Vagina (tissue), 2 donors: ENCODE results near the gene DUSP15.

Experiments
- POLR2A ChIP-seq, 2 donors: fragments of 450-650 bp; IDR thresholded peaks; one replicate each; pipeline ENCODE4 v1.6.1; 2017; ENCODE audit warnings: antibody characterized with exemption in 2 of 2, mild to moderate bottlenecking in 2 of 2, moderate library complexity in 2 of 2
- POLR2AphosphoS5 ChIP-seq, 2 donors: sonication (generic); formaldehyde crosslinking; IDR thresholded peaks; one replicate each; pipeline ENCODE4 v1.9.0; 2017; ENCODE audit warnings: antibody characterized with exemption in 2 of 2, mild to moderate bottlenecking in 2 of 2, low read depth in 1 of 2; ENCODE audit not compliant: insufficient read depth in 1 of 2
- TF ChIP-seq, protein P1 (sequence below), 3 experiments: fragments of 450-650 bp in 2 of 3; fragments of 200-600 bp in 1 of 3; sonication (generic) in 1 of 3; IDR thresholded peaks; one replicate each; pipeline ENCODE4 v1.5.1; 2017 to 2019; ENCODE audit warnings: antibody characterized with exemption in 3 of 3, mild to moderate bottlenecking in 2 of 3, moderate library complexity in 2 of 3

DNA sequence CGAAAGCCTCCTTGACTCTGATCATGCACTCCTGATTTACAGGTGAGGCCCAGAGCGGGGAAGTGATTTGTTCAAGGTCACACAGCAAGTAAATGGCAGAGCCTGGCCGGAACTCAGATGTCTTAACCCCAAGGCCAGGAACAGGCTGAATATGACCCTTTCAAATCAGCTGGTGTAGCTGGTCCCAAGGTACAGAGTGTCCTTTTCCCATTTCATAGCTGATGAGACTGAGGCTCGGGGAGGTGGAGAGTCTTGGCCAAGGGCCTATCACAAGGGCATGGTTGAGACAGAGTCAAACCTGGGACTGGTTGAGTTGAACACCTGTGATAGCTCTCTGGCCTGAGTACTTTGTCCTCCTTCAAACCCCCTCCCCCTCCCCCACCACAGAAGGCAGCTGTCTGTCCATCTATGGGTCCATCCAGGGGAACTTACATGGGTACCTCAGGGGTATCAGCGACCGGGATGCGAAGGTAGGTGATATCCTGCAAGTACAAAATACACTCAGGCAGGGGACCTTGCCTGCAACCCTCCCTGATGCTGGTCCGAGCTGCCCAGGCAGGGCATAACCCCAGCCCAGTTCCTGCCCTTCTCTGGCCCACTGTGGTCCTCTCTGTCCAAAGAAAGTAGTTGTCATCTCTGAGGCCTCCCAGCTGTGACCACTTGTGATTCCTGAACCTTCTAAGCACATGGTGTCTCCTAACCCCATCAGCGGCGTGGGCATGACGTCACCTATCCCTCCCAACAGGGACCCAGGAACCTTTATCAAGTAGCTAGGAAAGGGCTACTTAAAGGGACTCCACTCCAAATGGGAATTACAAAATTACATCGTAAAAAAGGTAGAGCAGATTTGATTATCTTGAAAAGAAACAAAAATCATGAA lies 5.6 kb downstream of the DUSP15 start:
- TF ChIP-seq POLR2A (IDR thresholded peaks at IDR 0.05) (no peak), POLR2AphosphoS5 (IDR thresholded peaks at IDR 0.05; ENCODE audit: insufficient read depth in 1 of 2, low read depth in 1 of 2) (no peak)
- TF ChIP-seq, protein P1, sequence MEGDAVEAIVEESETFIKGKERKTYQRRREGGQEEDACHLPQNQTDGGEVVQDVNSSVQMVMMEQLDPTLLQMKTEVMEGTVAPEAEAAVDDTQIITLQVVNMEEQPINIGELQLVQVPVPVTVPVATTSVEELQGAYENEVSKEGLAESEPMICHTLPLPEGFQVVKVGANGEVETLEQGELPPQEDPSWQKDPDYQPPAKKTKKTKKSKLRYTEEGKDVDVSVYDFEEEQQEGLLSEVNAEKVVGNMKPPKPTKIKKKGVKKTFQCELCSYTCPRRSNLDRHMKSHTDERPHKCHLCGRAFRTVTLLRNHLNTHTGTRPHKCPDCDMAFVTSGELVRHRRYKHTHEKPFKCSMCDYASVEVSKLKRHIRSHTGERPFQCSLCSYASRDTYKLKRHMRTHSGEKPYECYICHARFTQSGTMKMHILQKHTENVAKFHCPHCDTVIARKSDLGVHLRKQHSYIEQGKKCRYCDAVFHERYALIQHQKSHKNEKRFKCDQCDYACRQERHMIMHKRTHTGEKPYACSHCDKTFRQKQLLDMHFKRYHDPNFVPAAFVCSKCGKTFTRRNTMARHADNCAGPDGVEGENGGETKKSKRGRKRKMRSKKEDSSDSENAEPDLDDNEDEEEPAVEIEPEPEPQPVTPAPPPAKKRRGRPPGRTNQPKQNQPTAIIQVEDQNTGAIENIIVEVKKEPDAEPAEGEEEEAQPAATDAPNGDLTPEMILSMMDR (IDR thresholded peaks at IDR 0.05), result no peak
